Coronary artery (tissue), 2 donors: ENCODE measurements around the gene SNCA.

Experiments used
- DNase-seq: peaks from one replicate; pipeline ENCODE4 v3.0.0-alpha.2; 2017; ENCODE audit warnings: low spot score
- H3K27ac ChIP-seq, 2 donors: fragments of 200-600 bp; sonication (generic); one replicate each; pipeline ENCODE4 v1.5.1; 2016 to 2019
- H3K4me3 ChIP-seq: fragments of 200-600 bp; sonication (generic); 2 replicates; pipeline ENCODE4 v1.5.1; 2016; ENCODE audit warnings: mild to moderate bottlenecking, moderate library complexity
- TF ChIP-seq, protein P1 (sequence below): fragments of 200-600 bp; sonication (generic); IDR thresholded peaks from one replicate; pipeline ENCODE4 v1.5.1; 2019; ENCODE audit warnings: antibody characterized with exemption

The SNCA gene

DNA sequence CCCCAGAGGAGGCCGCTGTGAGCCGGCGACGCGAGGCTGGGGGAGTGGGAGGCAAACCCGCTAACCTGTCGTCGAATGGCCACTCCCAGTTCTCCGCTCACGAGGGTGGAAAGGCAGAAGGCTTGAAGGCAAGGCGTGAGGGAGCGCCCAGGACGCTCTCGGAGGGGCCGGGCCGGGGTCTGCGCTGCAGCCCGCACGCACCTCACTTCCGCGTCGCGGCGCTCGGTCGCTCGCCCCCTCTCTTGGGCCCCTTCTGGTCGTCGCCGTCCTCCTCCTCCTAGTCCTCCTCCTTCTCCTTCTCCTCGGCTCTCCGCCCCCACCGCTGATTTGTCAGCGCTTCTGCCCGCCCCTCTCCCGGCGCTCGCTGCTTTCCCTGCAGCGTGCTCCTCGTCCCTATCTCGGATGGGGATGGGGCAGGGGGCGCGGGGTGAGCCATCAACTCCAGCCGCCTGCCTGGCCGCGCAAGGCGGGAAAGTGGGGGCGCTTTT, at the start of gene SNCA:
Gene SNCA (minus strand): TSS at position 265 of the 488 bp plus-strand sequence. CDS start 1,494 bp downstream, outside the sequence.
- H3K27ac ChIP-seq: peak within 1 kb of the TSS in 1 of 2 donors; percentile 40

DNA sequence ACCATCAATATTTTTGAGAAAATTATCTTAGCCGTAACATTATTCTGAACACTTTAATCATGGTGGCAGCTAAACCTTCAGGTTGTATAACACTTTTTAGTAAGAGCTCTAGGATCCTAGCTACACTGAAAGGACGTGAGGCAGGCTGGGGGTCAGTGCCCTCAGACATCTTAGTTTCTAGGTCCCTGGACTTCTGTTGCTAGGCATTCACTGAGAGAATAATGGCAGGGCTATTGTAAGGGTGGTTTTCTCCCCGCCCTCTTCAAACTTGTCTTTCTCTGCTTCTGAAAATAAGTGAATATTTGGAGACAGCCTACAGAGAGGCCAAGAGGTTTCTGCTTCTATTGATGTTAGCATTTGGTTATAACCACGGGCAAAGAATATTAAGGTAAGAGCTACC, 42.3 kb upstream of the SNCA start:
- TF ChIP-seq, protein P1, sequence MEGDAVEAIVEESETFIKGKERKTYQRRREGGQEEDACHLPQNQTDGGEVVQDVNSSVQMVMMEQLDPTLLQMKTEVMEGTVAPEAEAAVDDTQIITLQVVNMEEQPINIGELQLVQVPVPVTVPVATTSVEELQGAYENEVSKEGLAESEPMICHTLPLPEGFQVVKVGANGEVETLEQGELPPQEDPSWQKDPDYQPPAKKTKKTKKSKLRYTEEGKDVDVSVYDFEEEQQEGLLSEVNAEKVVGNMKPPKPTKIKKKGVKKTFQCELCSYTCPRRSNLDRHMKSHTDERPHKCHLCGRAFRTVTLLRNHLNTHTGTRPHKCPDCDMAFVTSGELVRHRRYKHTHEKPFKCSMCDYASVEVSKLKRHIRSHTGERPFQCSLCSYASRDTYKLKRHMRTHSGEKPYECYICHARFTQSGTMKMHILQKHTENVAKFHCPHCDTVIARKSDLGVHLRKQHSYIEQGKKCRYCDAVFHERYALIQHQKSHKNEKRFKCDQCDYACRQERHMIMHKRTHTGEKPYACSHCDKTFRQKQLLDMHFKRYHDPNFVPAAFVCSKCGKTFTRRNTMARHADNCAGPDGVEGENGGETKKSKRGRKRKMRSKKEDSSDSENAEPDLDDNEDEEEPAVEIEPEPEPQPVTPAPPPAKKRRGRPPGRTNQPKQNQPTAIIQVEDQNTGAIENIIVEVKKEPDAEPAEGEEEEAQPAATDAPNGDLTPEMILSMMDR: no peak
- no peak for DNase-seq
- no peak overlapping the region for H3K4me3 ChIP-seq
- no peak overlapping the region for H3K27ac ChIP-seq

More for the DNA sequence above, at the start of gene SNCA:
- TF ChIP-seq, protein P1: no peak
- H3K4me3 ChIP-seq: peak within 1 kb of the TSS; percentile 75
- DNase-seq: no peak

DNA sequence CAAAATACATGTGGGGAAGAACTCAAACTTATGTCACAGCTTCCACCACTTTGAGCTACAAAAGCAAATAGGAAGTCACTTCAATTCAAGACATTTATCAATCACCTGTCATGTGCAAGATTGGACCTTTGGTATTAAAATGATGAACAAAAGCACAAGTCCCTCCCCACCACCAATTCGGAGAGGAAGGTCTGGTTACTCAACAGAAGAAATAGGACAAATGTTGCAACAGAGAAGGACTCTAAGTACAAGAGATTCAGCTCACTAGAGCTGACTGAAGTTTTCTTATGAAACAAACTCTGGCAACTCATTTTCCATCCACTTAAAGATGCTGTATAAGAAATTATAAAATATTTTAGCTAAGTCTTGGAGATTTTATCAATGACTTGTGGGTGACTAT, 41.6 kb upstream of the SNCA start:
- H3K4me3 ChIP-seq: no peak overlapping the region
- no peak for DNase-seq
- TF ChIP-seq, protein P1: no peak
- no peak overlapping the region for H3K27ac ChIP-seq

DNA sequence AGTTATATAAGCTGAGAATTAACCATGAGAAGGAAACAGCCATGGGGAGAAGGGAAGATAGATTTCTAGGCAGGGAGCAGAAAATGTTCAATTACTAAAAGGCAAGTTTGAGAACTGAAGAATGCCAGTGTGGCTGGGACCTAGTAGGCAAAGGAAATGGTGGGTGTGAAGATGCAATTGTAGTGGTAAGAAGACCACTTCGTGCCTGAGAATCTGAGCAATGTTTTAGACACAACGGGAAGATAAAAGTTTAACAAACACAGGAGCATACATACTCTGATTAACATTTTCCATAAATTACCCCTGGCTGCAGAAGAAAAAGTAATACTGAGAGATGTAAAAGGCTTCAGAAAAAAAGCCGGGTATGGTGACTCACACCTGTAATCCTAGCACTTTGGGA, 39.6 kb upstream of the SNCA start:
- TF ChIP-seq, protein P1: no peak
- no peak overlapping the region for H3K27ac ChIP-seq
- no peak overlapping the region for H3K4me3 ChIP-seq
- DNase-seq: no peak

DNA sequence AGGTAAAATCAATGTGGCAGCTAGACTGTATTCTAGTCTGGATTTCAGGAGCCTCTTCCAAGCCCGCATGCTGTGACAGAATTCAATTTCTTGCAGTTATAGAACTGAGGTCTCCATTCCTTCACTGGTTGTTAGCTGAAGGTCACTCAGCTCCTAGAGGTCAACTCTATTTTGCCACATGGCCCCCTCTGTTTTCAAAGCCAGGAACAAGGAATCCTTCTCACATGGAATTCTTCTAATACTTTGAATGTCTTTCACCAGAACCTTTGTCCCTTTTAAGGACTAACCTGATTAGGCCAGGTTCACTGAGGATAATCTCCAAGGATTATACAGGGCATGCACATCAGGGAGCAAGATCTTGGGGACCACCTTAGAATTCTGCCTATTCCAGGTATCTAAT, 34.2 kb upstream of the SNCA start:
- Histone ChIP-seq H3K27ac (no peak overlapping the region), H3K4me3 (no peak overlapping the region)
- TF ChIP-seq, protein P1: no peak
- no peak for DNase-seq

DNA sequence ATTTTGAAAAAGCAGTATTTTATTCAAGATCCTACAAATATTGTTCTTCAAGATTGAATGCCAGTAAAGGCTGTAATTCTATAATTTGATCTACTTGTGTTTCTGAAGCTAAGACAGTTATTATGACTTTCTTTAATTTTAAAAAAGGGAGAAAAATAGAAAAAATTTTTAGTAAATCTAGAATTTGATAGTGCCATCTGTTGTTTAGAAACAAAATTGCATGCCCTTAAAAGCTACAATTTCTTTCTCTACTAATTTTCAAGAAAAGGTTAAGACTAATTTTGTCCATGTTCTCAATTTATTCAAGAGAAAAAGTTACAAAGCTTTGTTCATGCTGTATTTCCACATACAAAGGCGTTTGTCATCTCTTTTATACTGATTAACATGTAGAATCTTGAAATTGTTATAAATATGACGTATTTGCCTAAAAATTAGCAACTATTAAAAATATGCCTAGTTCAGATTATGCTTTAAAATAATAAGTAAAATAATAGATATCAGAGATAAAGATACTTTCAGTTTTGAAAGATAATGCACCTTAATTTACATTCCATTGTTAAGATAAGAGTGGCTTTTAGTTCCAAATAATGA, 32.1 kb upstream of the SNCA start:
- TF ChIP-seq, protein P1: no peak
- no peak overlapping the region for H3K4me3 ChIP-seq
- no peak overlapping the region for H3K27ac ChIP-seq
- DNase-seq: no peak

DNA sequence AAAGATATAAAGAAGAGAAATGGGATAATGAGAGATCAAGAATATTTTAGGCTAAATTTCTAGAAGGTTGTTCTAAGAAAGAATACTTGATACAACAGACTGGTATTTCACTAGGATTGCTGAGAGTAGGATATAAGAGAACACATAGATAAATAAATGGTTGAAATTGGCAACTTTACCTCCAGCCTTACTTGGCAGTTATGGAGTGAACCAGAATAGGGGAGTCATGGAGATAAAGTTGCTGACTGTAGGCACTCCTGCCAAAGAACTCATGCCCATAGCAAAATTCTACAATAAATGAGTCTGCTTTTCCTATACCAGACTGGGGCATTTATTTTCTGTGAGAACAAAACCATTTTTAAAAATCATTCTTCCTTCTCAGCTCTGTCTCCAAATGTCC, 31.3 kb upstream of the SNCA start:
- TF ChIP-seq, protein P1: no peak
- H3K4me3 ChIP-seq: no peak overlapping the region
- DNase-seq: no peak
- no peak overlapping the region for H3K27ac ChIP-seq
